ENCODE data around the gene FICD.

DNA sequence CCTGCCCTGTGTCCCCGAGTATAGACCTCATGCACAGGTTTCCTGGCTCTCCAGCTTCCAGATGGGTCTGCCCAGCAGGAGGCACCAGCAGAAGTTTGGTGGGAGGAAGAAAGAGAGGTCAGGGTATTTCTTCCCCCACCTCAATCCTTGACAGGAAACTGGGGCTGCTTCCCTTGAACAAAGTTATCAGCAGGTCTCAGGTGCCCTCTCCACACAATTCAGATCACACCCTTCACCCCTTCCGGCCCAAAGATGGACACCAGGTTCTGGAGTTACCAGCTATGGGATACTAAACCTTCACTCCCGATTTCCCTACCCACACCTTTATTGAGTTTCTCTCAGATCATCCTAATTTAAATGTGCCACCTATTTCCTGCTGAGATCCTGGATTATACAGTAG, 44.7 kb downstream of the FICD start:
- TF ChIP-seq POLR2A (IDR thresholded peaks at IDR 0.05) (no peak), EP300 (IDR thresholded peaks at IDR 0.05; ENCODE audit: low read depth) (no peak), POLR2AphosphoS5 (IDR thresholded peaks at IDR 0.05) (no peak)
- TF ChIP-seq, protein P1, sequence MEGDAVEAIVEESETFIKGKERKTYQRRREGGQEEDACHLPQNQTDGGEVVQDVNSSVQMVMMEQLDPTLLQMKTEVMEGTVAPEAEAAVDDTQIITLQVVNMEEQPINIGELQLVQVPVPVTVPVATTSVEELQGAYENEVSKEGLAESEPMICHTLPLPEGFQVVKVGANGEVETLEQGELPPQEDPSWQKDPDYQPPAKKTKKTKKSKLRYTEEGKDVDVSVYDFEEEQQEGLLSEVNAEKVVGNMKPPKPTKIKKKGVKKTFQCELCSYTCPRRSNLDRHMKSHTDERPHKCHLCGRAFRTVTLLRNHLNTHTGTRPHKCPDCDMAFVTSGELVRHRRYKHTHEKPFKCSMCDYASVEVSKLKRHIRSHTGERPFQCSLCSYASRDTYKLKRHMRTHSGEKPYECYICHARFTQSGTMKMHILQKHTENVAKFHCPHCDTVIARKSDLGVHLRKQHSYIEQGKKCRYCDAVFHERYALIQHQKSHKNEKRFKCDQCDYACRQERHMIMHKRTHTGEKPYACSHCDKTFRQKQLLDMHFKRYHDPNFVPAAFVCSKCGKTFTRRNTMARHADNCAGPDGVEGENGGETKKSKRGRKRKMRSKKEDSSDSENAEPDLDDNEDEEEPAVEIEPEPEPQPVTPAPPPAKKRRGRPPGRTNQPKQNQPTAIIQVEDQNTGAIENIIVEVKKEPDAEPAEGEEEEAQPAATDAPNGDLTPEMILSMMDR (IDR thresholded peaks at IDR 0.05) = no peak
